Femur (tissue), 1 donor: Measurements from ENCODE around the gene SEMA6A.

Experiments used
- DNase-seq: peaks from one replicate; pipeline ENCODE4 v3.0.0-alpha.2; 2017

Gene SEMA6A

DNA sequence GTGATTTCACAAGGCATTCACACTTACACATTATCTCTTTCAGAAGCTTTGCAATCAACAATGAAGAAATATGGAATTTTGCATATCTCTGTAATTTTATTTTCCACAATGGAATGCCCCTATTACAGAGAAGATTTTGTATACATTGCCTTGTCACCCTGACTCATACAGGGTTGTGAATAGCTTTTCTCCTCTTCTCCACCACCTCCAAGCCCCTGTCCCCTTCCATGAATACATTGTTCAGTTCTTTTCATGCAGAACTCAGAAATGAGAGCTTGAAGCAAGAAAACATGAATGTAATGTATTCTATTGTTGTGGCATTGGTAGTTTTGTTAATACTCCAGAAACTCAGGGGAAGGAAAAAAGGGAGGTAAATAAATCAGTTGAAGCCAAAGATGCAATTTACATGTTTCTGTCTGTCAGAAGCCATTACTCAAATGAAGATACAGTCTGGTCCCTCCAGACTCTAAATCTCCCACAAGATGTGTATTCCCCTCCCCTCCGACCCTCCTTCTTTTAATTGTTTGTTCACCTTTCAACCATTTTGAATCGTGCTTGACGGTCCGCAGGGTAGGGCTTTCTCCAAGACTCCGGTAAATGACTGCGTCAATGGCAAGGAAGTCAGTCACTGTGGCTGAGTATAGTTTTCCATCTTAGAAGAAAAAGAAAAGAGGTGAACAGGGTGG, 86.1 kb downstream of the SEMA6A start:
- DNase-seq: no peak

GRCh38 chr5:116487045-116487444, 87.6 kb downstream of the SEMA6A start:
- DNase-seq: no peak

GRCh38 chr5:116486588-116486987, 88.0 kb downstream of the SEMA6A start:
- no peak for DNase-seq

DNA sequence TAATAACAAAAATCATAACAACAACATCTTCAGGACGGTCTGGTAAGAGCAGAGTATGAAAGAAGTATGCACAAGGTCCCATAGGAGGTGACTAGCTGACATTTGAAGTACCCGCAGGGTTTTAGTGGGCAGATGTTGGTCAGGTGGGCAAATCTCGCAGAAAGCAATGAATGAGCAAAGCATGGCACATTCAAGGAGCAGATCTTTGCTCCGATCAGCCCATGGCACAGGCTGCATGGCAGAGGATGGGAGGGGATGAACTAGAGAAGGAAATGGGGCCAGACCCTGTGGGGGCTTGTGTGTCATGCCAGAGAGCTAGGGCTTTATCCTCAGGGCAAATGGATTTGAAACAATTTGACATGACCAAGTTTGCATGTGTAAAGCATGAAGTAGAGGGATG, 90.0 kb downstream of the SEMA6A start:
- DNase-seq: no peak

DNA sequence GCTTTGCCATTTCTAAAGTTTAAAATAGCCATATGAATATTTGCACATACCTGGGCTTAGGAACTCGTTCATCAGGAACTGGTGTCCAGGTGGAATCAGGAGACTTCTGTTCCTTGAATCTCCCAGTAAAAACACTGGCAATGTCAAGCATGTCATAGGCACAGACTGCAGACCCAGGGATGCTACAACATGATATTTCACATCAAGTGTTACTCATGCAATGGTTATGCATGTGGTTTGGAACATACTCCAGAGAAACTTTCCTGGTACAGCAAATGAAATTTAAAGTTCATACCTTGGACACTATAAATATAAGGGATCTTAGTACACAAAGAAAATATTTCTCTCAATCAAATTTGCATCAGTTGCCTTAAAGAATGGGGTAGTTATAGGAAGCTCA, 92.2 kb downstream of the SEMA6A start:
- DNase-seq: no peak

- no peak for DNase-seq
Observed at GRCh38 chr5:116480894-116481510, 93.6 kb downstream of the SEMA6A start.

DNA sequence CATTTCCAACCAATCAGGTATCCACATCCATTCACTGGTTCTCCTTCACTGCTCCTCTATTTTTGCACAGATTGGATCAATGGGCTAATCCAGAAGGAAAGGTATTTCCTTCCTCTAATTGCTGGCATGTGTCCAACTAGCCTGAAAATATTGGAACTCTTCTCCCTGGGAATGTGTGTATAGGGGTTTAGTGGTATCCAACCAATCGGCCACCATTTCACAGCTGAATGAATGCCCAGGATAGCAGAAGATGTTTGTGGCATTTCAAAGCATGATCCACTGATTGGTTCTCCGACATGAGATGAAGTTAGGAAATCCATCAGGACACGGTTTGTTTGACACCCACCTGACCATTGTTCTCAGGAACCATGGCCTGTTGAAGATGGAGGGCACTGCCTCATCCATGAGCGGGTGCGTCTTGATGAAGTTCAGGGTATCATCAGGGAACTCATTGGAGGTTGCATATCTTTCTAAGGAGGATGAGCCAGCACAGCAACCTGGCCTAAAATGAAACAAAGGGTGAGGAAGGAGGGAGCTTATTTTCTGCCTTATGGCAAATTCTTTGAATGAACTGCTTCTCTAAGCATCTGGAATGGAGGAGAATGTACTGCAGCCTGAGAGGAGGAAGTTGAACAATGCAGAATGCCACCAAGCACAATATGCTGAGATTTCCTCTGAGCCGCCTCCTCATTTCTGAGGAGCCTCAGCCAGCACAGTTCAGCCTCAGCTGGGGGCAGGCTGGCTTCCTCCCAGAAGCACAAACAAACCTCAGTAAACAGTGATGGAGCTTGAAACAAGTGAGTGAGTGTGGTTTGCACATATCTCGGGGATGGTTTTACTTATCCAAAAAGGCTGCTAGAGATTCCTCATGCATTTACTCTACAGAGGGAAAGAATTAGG, 94.6 kb downstream of the SEMA6A start:
- DNase-seq: no peak

DNA sequence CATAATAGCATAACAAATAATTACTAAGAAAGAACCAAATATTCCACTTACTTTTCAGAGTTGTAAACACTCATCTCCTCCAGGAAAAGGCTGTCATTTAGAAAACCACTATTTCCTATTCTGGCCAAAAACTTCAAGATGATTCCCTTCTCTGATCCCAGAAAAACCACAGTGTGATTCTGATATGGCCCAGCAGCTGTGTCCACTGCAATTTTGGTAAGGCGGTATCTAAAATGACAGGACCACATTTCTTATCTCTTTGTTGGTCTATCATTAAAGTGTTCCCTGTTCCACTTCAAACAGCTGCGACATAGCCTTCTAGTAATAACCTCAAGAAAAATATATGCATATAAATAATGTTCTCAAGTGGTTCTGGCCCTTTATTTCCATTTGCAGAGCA, 96.1 kb downstream of the SEMA6A start:
- DNase-seq: no peak

DNA sequence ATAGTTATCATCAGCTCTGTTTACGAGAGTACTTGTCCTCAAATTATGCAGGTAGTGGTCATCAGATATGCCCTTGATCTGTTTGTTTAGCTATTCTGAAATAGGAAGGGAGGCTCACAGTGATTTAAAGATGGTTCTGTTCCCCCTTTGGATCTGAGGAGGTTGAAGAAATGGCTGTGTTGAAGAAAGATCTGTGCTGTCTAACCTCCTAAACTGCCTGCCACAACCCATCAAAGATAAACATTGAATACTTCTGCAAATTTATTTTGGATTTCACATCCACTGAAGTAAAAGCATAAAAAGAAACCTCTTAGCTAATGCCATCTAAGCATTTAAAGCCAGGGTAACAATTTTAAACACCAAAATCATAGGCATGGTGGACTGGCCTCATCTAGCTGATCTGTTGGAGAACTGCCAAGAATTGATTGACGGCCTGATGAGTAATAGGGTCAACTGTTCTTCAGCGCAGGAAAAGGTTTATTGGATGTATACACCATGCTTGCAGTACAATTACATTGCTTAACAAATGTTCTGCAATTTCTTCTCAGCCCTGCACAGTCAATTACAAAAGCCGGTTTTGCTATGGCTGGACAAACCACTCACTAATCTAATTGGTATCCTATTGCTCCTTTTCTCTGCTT, 97.6 kb downstream of the SEMA6A start:
- DNase-seq: no peak

- no peak for DNase-seq
Observed at GRCh38 chr5:116475338-116475737, 99.3 kb downstream of the SEMA6A start.

DNA sequence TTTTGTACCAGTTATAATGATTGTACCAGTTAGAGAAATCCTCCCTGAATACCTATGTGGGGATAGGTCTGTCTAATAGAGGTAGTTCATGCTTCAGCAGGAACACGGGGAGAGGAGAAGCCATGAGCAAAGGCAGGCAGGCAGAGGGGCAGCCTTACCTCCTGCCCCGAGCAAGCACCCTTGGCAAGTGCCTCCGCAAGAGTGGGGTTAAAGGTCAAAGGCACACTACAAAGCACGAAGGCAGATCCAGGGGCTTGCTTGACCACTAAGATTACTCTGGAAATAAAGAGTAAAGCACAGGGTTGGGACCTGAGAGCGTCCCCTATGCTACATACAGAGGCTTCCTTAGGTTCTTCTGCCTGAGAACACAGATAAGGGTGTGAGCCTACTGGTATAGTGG, 100.9 kb downstream of the SEMA6A start:
- DNase-seq: no peak

DNA sequence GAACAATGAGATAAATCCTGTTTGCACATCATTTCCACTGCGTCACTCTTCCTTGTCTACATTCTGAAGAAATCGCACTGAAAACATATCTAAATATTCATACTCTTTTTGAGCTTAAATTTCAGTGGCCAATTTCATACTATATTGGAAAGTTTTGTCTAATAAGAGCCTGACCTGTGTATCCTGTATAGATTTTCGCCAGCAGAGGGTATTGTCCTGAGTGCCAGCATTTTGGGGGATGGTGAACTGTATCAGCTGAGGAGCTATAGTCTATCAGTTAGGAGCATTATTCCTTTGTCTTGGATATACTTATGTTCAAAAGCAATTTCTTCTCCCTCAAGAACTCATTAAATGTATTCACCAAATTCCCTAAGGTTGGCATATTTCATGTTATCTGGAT, 102.3 kb downstream of the SEMA6A start:
- no peak for DNase-seq

DNA sequence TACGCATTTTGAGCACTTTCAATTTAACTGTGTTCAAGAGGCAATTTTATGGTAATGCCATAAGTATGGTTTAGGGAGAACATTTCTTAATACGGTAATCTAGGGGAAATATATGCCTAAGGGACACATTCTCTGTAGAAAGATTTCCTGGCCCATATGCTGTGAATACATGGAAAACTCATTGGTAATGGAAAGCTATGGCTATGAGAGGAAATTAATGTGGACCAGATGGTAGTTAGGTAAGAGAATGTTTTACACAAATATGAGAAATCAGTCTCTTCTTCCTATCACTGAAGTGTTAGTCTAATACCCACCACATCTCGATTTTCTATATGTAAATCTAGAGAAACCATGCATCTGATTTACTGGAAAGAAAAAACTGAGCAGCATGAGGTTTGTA, 105.0 kb downstream of the SEMA6A start:
- no peak for DNase-seq

GRCh38 chr5:116468583-116468982, 106.0 kb downstream of the SEMA6A start:
- no peak for DNase-seq

GRCh38 chr5:116467465-116467843, 107.2 kb downstream of the SEMA6A start:
- DNase-seq: no peak

- peak; percentile 62 for DNase-seq
Observed at GRCh38 chr5:116466727-116467464, 107.7 kb downstream of the SEMA6A start.

- no peak for DNase-seq
Observed at GRCh38 chr5:116465411-116465810, 109.2 kb downstream of the SEMA6A start.

DNA sequence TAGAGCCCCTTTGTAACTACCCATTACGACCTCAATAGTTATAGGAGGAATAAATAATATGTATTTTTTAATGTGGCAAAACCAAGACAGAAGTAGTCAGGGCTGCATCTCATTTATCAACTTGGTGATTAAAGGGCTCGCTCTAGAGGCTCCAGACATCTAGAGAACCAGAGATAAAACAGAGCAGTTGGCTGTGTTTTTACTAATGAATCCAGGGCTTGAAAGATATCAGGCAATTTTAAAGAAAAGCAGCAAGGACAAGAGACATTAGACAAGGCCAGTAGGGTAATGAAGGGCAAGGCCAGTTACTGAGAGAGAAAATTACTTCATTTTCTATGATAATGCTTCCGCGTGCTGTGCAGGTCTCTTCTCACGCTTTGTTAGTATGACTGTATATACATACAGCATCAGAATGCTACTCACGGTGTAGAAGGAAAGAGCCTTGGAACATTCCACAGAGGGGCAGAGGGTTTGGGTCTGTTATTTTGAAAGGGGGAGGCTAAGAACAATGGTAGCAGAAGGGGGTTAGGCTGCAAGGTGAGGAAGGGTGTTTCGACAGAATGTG, 110.4 kb downstream of the SEMA6A start:
- no peak for DNase-seq

DNA sequence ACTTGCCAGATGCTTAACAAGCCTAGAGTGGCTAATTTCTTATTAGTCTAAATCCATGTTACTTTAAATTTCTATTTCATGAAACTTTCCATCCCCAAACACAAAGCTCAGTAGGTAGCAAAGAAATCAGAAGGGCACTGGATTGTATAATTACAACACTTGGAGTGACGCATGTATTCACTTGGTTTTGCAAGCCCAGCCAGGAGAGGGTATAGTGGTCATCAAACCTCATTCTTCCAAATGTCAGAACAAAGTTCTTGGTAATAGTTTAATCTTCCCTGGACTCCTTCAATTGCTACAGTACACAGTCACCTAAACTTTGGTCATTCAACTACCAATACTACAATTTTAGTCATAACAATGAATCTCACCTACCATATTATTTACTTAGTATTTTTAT, 112.1 kb downstream of the SEMA6A start:
- no peak for DNase-seq

DNA sequence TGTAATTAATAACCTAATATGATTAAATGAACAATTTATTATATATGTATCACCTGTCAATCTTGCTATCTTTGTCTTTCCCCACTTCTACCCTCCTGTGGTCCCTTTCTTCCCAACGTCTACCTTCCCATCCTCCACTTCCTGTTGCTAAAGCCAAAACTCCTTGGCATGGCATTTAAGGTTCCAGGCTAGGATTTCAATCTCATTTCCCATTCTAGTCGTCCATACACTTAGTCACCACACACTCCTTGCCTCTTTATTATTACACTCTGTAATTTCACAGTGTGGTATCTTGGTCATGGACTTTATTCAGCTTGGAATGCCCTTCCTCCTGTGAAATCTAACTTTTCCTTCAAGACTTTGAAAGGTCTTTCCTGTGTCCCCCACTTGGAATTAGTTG, 115.3 kb downstream of the SEMA6A start:
- no peak for DNase-seq

DNA sequence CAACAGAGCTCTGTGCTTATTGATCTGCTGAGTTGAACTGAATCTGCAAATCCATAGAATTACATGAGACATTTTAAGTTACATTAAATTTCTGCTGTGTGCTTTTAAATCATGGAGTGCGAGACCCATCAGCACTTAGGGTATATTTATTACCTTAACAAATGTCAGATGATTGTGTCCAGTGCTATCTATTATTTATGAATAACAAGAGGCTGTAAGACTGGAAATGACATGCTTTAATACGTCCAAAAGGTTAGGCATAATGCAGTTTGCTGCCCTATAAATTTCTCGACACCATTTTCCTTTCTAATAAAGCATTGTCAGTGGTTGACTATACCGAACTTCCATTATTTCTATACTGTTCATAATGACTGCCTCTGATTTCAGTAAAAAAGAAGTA, 117.6 kb downstream of the SEMA6A start:
- DNase-seq: no peak

DNA sequence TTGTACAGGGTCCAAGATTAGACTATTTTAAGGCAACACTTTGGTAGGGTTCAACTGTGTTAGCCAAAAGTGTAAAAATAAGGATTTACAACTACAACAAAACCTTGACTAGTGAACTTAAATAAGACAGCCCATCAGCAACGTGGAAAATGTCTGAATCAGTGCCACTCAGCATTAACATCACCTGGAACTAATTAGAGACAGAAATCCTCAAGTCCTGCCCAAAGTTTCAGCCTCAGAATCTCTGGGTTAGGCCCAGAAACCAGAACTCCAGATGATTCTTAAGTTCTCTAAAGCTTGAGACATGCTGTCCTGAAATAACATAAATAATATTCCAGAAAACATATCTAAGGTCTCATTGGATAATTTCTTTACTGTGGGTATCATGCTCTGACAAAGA, 118.6 kb downstream of the SEMA6A start:
- no peak for DNase-seq
